Measurements from ENCODE around the gene TTC28.

The TTC28 gene

GRCh38 chr22:28332410-28332809 lies 347.2 kb downstream of the TTC28 start:
- no peak overlapping the region for H3K4me3 ChIP-seq (ENCODE audit: low read depth, low read length)
- TF ChIP-seq, protein P1, sequence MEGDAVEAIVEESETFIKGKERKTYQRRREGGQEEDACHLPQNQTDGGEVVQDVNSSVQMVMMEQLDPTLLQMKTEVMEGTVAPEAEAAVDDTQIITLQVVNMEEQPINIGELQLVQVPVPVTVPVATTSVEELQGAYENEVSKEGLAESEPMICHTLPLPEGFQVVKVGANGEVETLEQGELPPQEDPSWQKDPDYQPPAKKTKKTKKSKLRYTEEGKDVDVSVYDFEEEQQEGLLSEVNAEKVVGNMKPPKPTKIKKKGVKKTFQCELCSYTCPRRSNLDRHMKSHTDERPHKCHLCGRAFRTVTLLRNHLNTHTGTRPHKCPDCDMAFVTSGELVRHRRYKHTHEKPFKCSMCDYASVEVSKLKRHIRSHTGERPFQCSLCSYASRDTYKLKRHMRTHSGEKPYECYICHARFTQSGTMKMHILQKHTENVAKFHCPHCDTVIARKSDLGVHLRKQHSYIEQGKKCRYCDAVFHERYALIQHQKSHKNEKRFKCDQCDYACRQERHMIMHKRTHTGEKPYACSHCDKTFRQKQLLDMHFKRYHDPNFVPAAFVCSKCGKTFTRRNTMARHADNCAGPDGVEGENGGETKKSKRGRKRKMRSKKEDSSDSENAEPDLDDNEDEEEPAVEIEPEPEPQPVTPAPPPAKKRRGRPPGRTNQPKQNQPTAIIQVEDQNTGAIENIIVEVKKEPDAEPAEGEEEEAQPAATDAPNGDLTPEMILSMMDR (IDR thresholded peaks at IDR 0.05; ENCODE audit: low read depth, low read length) = no peak
- DNase-seq (ENCODE audit: low read depth) = no peak

- H3K4me3 ChIP-seq (ENCODE audit: low read depth, low read length) = no peak overlapping the region
- no peak for DNase-seq (ENCODE audit: low read depth)
- TF ChIP-seq POLR2A (IDR thresholded peaks at IDR 0.05; ENCODE audit: extremely low read depth, insufficient read length) (no peak), MYC (IDR thresholded peaks at IDR 0.05; ENCODE audit: low read depth, low read length) (no peak)
- TF ChIP-seq, protein P1 (IDR thresholded peaks at IDR 0.05; ENCODE audit: low read depth, low read length) = no peak
- TF ChIP-seq, protein P2, sequence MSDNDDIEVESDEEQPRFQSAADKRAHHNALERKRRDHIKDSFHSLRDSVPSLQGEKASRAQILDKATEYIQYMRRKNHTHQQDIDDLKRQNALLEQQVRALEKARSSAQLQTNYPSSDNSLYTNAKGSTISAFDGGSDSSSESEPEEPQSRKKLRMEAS (IDR thresholded peaks at IDR 0.05; ENCODE audit: low read depth, low read length) = no peak
Measured at GRCh38 chr22:28331695-28332094, 347.9 kb downstream of the TTC28 start.

DNA sequence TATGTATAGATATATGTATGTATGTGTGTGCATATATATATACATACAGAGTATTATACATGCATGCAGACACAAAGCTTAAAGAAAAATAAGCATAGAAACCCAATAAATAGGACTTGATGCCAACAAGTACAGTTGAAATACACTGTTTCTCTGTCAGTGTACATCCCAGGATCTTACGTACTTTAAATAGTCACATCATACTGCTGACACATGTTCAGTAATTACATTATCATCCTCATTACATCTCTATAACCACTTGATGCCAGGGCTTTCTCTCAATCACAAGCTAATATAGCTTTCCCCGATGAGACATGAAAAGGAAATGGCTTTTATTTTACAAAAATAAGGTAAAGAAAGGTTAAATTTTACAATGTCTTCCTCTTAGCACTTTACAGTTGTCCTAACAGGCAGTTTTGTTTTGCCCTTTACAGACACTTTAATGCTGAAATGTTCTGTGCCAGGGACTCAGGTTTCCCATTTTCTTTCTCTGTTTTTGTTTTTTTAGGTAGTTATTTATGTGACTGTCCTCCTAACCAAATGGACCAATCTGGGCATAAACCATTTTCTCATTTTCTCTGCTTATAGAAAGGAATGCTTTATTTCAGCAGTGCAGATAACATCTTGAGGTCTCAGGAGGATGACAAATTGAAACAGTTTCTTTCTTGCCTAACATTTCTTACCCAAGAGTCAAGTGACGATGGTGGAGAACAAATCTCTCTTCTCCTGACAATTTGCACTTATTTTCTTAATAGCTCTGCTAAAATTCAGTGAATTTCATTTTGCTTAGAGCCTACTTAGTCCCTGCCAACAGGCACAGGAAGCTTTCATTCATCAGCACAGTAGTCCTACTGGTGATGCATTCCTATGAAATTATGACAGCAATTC lies 350.2 kb downstream of the TTC28 start:
- TF ChIP-seq MYC (IDR thresholded peaks at IDR 0.05; ENCODE audit: low read depth, low read length) (no peak), POLR2A (IDR thresholded peaks at IDR 0.05; ENCODE audit: extremely low read depth, insufficient read length) (no peak)
- TF ChIP-seq, protein P1 (IDR thresholded peaks at IDR 0.05; ENCODE audit: low read depth, low read length) = no peak
- H3K4me3 ChIP-seq (ENCODE audit: low read depth, low read length) = no peak overlapping the region

GRCh38 chr22:28328756-28329155 lies 350.9 kb downstream of the TTC28 start:
- no peak for DNase-seq (ENCODE audit: low read depth)
- TF ChIP-seq POLR2A (IDR thresholded peaks at IDR 0.05; ENCODE audit: extremely low read depth, insufficient read length) = no peak
- TF ChIP-seq, protein P2 (IDR thresholded peaks at IDR 0.05; ENCODE audit: low read depth, low read length) = no peak
- TF ChIP-seq MYC (IDR thresholded peaks at IDR 0.05; ENCODE audit: low read depth, low read length) = no peak
- TF ChIP-seq, protein P1 (IDR thresholded peaks at IDR 0.05; ENCODE audit: low read depth, low read length) = no peak

More for the DNA sequence above, 350.2 kb downstream of the TTC28 start:
- DNase-seq (ENCODE audit: low read depth) = peak; percentile 4

GRCh38 chr22:28316014-28316413 lies 363.6 kb downstream of the TTC28 start:
- DNase-seq (ENCODE audit: low read depth) = no peak
- TF ChIP-seq, protein P2 (IDR thresholded peaks at IDR 0.05; ENCODE audit: low read depth, low read length) = no peak
- TF ChIP-seq, protein P1 (IDR thresholded peaks at IDR 0.05; ENCODE audit: low read depth, low read length) = no peak
- no peak for TF ChIP-seq MYC (IDR thresholded peaks at IDR 0.05; ENCODE audit: low read depth, low read length)
- no peak for TF ChIP-seq POLR2A (IDR thresholded peaks at IDR 0.05; ENCODE audit: extremely low read depth, insufficient read length)
- H3K4me3 ChIP-seq (ENCODE audit: low read depth, low read length) = no peak overlapping the region

More at GRCh38 chr22:28328756-28329155, 350.9 kb downstream of the TTC28 start:
- H3K4me3 ChIP-seq (ENCODE audit: low read depth, low read length) = no peak overlapping the region

DNA sequence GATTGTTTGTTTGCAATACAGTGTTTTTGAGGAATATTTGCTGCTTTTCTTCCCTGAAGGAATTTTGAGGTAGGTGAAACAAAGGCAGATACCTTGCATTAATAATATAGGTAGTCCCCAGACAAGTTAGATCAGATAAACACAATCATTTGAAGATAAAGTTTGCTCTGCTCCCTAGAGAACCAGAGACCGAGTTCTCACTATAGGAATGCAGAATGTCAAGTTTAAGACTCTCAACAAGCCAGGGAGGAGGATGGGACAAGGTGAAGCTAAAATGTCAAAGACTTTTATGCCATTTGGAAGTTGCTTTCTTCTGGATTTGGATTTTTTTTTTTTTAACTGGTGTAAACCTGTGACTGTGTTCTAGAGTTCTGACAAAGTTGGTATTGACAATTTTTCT lies 364.7 kb downstream of the TTC28 start:
- H3K4me3 ChIP-seq (ENCODE audit: low read depth, low read length) = no peak overlapping the region
- no peak for DNase-seq (ENCODE audit: low read depth)
- TF ChIP-seq POLR2A (IDR thresholded peaks at IDR 0.05; ENCODE audit: extremely low read depth, insufficient read length) = no peak
- TF ChIP-seq MYC (IDR thresholded peaks at IDR 0.05; ENCODE audit: low read depth, low read length) = no peak
- TF ChIP-seq, protein P2 (IDR thresholded peaks at IDR 0.05; ENCODE audit: low read depth, low read length) = no peak
- TF ChIP-seq, protein P1 (IDR thresholded peaks at IDR 0.05; ENCODE audit: low read depth, low read length) = no peak

Measured in NB4 (cell line).